GM18526 (cell line): Measurements from ENCODE around the gene CDH13.

Experiments
- POLR2A ChIP-seq: IDR thresholded peaks from 3 replicates; pipeline ENCODE4 v1.6.1; 2011; ENCODE audit not compliant: insufficient read length; ENCODE audit errors: extremely low read depth

The CDH13 gene

DNA sequence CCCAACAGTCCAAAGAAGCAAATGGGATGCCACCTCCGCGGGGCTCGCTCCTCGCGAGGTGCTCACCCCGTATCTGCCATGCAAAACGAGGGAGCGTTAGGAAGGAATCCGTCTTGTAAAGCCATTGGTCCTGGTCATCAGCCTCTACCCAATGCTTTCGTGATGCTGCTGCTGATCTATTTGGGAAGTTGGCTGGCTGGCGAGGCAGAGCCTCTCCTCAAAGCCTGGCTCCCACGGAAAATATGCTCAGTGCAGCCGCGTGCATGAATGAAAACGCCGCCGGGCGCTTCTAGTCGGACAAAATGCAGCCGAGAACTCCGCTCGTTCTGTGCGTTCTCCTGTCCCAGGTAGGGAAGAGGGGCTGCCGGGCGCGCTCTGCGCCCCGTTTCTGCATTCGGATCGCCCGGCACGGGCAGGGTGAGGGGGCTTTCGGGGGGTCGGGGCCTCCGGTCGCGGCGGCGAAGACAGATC lies at the start of gene CDH13:
Gene CDH13, plus strand, starts transcription at position 179 of the 471 bp plus-strand sequence.
- no peak for TF ChIP-seq POLR2A

DNA sequence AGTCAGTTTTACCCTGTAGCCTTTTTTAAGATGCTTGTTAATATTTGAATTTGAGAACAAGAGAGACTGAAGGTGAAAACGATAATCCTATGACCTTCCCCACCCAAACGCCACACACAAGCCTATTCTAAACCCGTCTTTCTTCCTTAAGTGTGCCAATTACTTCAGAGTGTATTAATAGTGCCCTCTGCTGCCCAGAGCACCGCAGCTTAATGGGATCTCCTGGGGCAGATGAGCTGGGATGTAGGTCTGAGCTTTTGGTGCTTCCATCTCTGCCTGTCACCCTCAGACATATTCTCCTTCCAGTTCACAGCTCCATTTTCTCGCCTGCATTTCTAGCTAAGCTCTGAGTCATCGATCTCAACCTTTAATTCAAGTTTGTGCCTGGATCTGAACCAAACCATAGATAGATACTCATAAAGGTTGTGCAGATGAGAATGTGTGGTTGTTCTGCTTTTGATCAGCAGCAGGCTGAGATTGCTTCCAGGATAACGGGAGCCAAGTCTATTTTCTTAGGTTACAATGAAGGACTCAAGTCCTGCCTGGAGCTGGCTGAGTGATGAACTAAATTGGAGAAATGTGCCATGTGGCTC lies 46.4 kb upstream of the CDH13 start:
- TF ChIP-seq POLR2A, result no peak

GRCh38 chr16:82582975-82583374 lies 43.8 kb upstream of the CDH13 start:
- no peak for TF ChIP-seq POLR2A

GRCh38 chr16:82583422-82583821 lies 43.3 kb upstream of the CDH13 start:
- no peak for TF ChIP-seq POLR2A

GRCh38 chr16:82584553-82585152 lies 42.1 kb upstream of the CDH13 start:
- no peak for TF ChIP-seq POLR2A

- no peak for TF ChIP-seq POLR2A
These were observed 41.1 kb upstream of the CDH13 start for GRCh38 chr16:82585675-82586074.

- TF ChIP-seq POLR2A, result no peak
These were observed 40.6 kb upstream of the CDH13 start for GRCh38 chr16:82586130-82586529.

GRCh38 chr16:82587289-82587688 lies 39.5 kb upstream of the CDH13 start:
- no peak for TF ChIP-seq POLR2A

DNA sequence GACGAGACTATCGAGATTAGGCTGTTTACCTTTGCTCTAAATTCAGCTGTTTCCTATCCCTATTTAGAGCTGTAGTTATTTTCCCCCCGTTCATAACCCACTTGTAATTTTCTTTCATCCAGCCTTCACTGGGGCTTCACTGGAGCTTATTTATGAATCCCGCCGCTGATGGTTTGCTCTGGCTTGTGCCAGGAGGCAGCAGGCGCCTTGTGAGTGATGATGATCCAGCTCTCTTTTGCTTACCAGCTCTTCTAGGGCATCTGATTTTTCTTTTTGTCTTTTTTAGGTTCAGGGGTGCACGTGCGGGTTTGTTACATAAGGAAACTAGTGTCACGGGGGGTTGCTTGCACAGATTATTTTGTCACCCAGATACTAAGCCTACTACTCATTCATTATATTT lies 37.4 kb upstream of the CDH13 start:
- TF ChIP-seq POLR2A, result no peak

DNA sequence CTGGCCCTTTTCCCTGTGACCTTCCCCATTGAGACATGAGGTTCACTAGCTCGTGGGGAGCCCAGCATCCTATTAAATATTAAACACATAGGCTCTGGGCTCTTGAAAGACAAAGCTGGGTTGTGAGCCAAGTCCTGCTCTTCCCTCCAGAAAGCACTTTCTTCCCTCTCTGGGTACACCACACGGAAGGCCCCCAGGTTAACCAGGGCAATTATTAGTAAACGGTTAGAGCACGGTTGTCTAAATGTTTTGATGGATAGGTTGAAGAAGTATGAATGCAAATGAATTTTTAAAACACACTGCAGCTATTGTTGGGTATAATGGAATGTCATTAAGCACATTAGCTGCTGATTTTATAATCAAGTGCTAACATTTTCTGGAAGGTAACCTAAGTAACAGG lies 32.7 kb upstream of the CDH13 start:
- no peak for TF ChIP-seq POLR2A

DNA sequence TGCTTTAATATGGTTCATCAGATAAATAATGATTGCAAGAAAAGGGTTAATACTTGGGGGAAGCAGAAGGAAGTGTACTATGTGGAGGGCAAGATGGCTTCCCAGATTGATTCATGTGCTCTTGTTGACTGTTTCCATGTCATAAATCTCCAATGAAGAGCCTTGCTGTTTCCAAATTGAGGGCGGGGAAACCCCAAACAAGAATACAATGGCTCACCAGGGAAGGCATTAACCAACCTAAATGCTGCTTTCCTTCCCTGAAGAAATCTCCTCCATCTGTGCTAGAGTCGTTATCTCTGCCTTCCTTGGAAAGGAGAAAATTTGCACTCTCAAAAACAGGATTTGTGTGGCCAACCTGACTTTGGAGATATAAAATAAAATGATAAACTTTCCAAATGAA lies 28.0 kb upstream of the CDH13 start:
- TF ChIP-seq POLR2A, result no peak

GRCh38 chr16:82601989-82602640 lies 24.7 kb upstream of the CDH13 start:
- no peak for TF ChIP-seq POLR2A

DNA sequence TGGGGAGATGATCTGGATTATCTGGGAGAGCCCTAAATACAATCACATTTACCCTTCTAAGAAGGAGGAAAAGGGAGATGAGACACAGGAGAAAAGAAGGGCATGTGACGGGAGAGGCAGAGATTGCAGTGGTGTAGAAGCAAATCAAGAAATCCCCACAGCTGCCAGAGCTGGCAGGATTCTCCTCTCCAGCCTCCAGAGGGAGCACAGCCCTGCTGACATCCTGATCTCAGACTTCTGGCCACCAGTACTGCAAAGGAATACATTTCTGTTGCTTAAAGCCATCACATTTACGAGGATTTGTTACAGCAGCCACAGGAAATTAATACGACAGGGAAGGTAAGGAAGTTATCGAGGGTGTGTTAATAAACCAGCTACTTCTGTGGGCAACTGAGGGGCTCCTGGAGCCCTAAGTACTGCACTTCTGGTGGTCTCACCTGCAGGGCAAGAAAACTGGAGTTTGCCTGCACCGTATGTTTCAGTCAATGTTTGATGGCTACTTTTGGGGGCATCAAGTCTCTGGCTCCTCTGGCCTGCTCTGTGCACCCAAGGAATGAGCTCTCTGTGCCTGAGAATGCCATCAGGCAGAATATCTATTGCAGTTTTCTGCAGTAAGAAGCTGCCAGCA lies 22.9 kb upstream of the CDH13 start:
- TF ChIP-seq POLR2A, result no peak

GRCh38 chr16:82605076-82605475 lies 21.7 kb upstream of the CDH13 start:
- TF ChIP-seq POLR2A, result no peak

DNA sequence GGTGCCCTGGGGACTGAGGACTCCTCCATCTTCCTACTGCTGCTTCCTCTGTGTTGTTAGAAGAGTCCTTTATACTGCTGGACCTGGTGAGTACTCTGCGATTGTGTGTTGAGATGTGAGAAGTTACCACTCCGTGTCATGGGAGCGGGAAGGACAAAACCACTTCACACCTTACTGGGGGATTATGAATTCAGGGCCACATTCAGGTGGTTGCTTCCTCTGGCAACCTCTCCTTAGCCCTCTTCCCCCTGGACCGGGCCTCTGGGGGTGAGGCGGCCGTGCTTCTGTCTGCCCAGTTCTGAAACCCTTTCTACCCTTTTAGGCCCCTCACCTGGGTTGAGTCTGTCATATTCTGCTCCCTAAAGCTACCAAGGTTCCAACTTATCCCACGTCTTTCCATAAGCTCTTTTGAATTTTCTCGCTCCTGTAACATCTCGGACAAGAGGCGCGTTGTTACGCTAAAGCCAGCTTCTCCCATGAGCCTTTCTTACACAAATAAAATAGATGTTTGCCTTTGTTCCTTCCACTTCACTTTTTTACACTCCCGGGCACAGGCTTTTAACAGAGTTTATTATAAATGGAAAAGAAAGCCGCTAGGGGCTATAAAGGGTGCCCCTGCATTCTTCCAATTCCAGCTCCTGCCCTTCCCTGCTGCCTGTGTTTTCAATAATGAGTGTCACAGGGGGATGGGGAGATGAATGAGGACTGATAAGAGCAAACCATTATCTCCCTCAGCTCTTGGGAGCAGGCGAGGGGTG lies 20.7 kb upstream of the CDH13 start:
- no peak for TF ChIP-seq POLR2A
